Measurements from ENCODE around the gene SCAMP4. TPM values are rescaled to one million over a fixed set of nuclear protein-coding genes. Genes with fewer than 3 reads are reported as not detected.

SCAMP4 gene
- total RNA-seq, 2 donors from 2014 or later = 69.6 to 75.3 TPM

DNA sequence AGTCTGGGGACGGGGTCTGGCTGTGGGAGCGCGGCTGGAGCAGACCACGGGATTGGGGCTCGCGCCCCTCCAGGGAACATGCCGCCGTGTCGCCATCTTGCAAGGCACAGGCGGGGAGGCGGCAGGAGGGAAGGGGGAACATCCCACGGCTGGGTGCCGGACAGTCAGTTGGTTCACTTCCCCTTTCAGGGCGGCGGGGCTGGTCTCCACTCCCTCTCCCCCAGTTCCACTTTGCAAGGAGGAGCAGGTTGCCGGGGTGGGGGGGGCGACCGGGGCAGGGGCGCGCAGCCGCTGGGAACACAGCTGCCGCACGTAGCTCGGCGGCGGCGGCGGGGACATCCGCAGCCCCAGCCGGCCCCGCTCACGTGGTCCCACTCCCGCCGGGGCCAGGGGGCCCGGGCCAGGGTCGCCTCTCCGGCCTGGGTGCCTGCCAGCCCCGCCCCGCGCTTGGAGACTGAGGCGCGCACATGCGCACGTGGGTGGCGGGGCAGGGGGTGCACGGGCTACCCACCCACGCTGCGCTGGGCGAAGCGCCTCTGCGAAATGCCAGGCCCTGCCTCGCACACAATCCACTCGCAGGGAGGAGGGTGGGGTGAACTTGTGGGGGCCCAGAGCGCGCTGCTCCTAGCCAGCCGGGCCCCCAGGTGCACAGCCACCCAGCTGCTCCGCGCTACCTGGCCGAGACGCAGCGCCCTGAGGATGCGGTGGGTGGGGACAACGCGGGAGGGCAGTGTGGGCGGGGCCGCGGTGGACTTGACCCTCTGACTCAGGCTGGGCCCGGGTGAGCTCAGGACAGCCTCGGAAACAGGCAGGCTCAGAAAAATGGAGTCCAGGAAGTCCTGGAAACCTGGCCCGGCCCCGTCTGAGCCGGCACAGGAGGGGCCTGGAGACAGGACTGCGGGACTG lies 48.2 kb upstream of the SCAMP4 start:
- H3K27me3 ChIP-seq (ENCODE audit: control insufficient read depth, insufficient read depth, low read length, poor library complexity, severe bottlenecking) = no peaks in the 10 kb centered on the region
- H3K9me3 ChIP-seq (ENCODE audit: control insufficient read depth, low read length) = no peaks in the 10 kb centered on the region
- peaks cover 28% of the 10 kb centered on the region for H3K4me1 ChIP-seq (ENCODE audit: control insufficient read depth, insufficient read depth, low read length)
- Mint-ChIP-seq H3K9me3 (no peaks in the 10 kb centered on the region), H3K36me3 (ENCODE audit: low read depth) (peaks cover 4% of the 10 kb centered on the region), H3K27me3 (ENCODE audit: insufficient read depth) (peaks cover 7% of the 10 kb centered on the region), H3K27ac (no peak overlapping the region), H3K4me3 (peak overlapping the region; percentile 40), H3K4me1 (peaks cover 39% of the 10 kb centered on the region)
- peak; percentile 91 for DNase-seq
- no peak overlapping the region for H3K4me3 ChIP-seq (ENCODE audit: low read length)
- TF ChIP-seq, protein P1, sequence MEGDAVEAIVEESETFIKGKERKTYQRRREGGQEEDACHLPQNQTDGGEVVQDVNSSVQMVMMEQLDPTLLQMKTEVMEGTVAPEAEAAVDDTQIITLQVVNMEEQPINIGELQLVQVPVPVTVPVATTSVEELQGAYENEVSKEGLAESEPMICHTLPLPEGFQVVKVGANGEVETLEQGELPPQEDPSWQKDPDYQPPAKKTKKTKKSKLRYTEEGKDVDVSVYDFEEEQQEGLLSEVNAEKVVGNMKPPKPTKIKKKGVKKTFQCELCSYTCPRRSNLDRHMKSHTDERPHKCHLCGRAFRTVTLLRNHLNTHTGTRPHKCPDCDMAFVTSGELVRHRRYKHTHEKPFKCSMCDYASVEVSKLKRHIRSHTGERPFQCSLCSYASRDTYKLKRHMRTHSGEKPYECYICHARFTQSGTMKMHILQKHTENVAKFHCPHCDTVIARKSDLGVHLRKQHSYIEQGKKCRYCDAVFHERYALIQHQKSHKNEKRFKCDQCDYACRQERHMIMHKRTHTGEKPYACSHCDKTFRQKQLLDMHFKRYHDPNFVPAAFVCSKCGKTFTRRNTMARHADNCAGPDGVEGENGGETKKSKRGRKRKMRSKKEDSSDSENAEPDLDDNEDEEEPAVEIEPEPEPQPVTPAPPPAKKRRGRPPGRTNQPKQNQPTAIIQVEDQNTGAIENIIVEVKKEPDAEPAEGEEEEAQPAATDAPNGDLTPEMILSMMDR (conservative IDR thresholded peaks at IDR 0.05) = no peak
- no peak overlapping the region for H3K9ac ChIP-seq (ENCODE audit: extremely low read depth, low read length, poor library complexity, severe bottlenecking)
- WGBS, 2 experiments (ENCODE audit: insufficient coverage in 1 of 2, insufficient read length in 1 of 2) = 46 to 53% methylated on average over 35 to 70 of the region's 73 CpGs
- H3K36me3 ChIP-seq (ENCODE audit: control insufficient read depth, insufficient read depth, low read length) = peaks cover 4% of the 10 kb centered on the region
- peak overlapping the region; percentile 89 for H3K27ac ChIP-seq (ENCODE audit: low read depth, low read length)

DNA sequence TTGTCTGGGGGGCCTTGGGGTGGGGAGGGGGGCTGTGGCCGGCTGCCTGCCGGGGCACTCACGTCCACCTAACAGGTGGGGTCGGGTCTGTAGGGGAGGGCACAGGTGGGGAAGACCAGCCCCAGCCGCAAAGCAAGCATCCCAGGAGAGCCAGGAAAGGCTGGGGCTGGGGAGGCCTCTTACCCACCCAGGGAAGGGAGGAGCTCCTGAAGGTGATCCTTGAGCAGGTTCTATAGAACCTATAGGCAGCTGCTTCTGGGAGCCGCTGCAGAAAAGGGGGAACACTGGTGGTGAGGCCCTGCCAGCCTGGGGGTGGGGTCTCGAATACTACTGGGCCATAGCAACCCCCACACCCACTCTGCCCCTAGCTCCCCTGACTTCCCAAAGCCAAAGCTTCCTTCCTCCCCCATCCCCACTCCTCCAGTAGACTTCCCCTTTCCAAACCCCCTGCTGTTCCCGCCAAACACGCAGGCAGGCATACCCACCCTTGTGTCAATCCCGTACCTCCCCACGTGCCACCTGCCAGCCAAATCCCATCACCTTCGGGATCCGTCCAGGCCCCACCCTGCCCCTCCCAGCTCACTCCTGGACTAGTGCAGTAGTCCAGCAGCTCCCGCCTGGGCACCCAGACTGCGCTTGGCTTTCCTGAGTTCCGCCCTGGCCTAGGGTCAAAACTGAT lies 47.4 kb upstream of the SCAMP4 start:
- TF ChIP-seq, protein P1 (conservative IDR thresholded peaks at IDR 0.05) = no peak
- Histone ChIP-seq H3K4me1 (ENCODE audit: control insufficient read depth, insufficient read depth, low read length) (peaks cover 28% of the 10 kb centered on the region), H3K4me3 (ENCODE audit: low read length) (no peak overlapping the region), H3K27ac (ENCODE audit: low read depth, low read length) (no peak overlapping the region), H3K27me3 (ENCODE audit: control insufficient read depth, insufficient read depth, low read length, poor library complexity, severe bottlenecking) (no peaks in the 10 kb centered on the region), H3K36me3 (ENCODE audit: control insufficient read depth, insufficient read depth, low read length) (peaks cover 4% of the 10 kb centered on the region), H3K9me3 (ENCODE audit: control insufficient read depth, low read length) (no peaks in the 10 kb centered on the region), H3K9ac (ENCODE audit: extremely low read depth, low read length, poor library complexity, severe bottlenecking) (no peak overlapping the region)
- 69 to 100% methylated on average over 1 to 16 of the region's 16 CpGs for WGBS, 2 experiments (ENCODE audit: insufficient coverage in 1 of 2, insufficient read length in 1 of 2)
- H3K36me3 Mint-ChIP-seq (ENCODE audit: low read depth) = peaks cover 4% of the 10 kb centered on the region
- no peak overlapping the region for H3K27ac Mint-ChIP-seq
- H3K9me3 Mint-ChIP-seq = no peaks in the 10 kb centered on the region
- peaks cover 39% of the 10 kb centered on the region for H3K4me1 Mint-ChIP-seq
- DNase-seq = no peak
- peaks cover 7% of the 10 kb centered on the region for H3K27me3 Mint-ChIP-seq (ENCODE audit: insufficient read depth)
- H3K4me3 Mint-ChIP-seq = peak overlapping the region; percentile 40

DNA sequence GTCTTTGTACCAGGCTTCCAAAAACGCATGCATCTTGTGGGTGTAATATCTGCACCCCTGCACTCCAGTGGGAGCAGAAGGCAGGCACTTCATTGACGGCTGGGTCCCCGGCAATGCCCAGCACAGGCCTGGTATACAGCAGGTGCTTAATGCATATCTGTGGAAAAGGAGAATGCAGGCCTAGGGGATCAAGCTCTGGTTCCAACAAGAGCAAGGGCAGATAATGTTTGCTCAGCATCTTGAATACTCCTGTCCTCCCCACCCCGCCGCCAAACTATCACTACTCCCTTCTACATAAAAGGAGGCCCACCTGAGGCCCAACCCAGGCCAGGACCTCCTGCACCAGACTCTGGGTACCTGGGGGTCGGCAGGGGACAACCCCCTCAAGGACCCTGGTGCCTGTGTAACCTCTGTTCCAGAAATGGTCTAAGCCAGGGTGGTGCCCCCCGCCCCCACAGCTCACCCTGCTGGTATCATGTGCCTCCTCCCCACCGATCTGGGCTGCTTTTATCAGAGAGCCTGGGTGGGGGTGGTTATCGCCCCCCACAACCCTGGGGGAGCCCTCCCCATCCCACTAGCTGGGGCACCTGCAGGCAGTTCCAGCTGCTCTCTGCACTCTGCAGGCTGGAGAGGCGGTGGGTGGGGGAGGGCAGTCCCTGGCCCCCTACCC lies 46.7 kb upstream of the SCAMP4 start:
- Mint-ChIP-seq H3K27me3 (ENCODE audit: insufficient read depth) (peaks cover 7% of the 10 kb centered on the region), H3K4me1 (peaks cover 34% of the 10 kb centered on the region), H3K4me3 (peak overlapping the region; percentile 12), H3K36me3 (ENCODE audit: low read depth) (no peaks in the 10 kb centered on the region), H3K27ac (no peak overlapping the region), H3K9me3 (no peaks in the 10 kb centered on the region)
- peaks cover 3% of the 10 kb centered on the region for H3K36me3 ChIP-seq (ENCODE audit: control insufficient read depth, insufficient read depth, low read length)
- no peaks in the 10 kb centered on the region for H3K27me3 ChIP-seq (ENCODE audit: control insufficient read depth, insufficient read depth, low read length, poor library complexity, severe bottlenecking)
- H3K9me3 ChIP-seq (ENCODE audit: control insufficient read depth, low read length) = no peaks in the 10 kb centered on the region
- H3K9ac ChIP-seq (ENCODE audit: extremely low read depth, low read length, poor library complexity, severe bottlenecking) = no peak overlapping the region
- no peak for DNase-seq
- TF ChIP-seq, protein P1 (conservative IDR thresholded peaks at IDR 0.05) = no peak
- H3K4me3 ChIP-seq (ENCODE audit: low read length) = peak overlapping the region; percentile 65
- no peak overlapping the region for H3K27ac ChIP-seq (ENCODE audit: low read depth, low read length)
- 82 to 100% methylated on average over 3 to 8 of the region's 10 CpGs for WGBS, 2 experiments (ENCODE audit: insufficient coverage in 1 of 2, insufficient read length in 1 of 2)
- H3K4me1 ChIP-seq (ENCODE audit: control insufficient read depth, insufficient read depth, low read length) = peaks cover 28% of the 10 kb centered on the region
